ENCODE measurements around the gene AFAP1. TPM values are rescaled to one million over a fixed set of nuclear protein-coding genes. Genes with fewer than 3 reads are reported as not detected.

The AFAP1 gene
- polyA plus RNA-seq, 3 donors = not detected

- peaks cover 2 to 15% (median 7%) of the 10 kb centered on the region in 3 donors for H3K27me3 Mint-ChIP-seq (ENCODE audit: low read depth in 3 of 3)
- Histone ChIP-seq H3K4me2 (replicated peaks; ENCODE audit: extremely low read depth, low read length, poor library complexity, severe bottlenecking) (no peak overlapping the region), H3K9ac (ENCODE audit: insufficient read depth, low read length, poor library complexity, severe bottlenecking) (no peak overlapping the region), H3K4me1 (ENCODE audit: control insufficient read depth in 1 of 2, insufficient read depth in 2 of 2, low read length in 2 of 2) (no peaks in the 10 kb centered on the region), H3K27ac (ENCODE audit: low read depth in 1 of 2, low read length in 2 of 2) (no peak overlapping the region), H2AFZ (ENCODE audit: insufficient read depth, low read depth, low read length, poor library complexity, severe bottlenecking) (no peak overlapping the region), H3K27me3 (ENCODE audit: control insufficient read depth in 2 of 2, insufficient read depth in 2 of 2, low read length in 2 of 2) (no peaks in the 10 kb centered on the region), H3K4me3 (replicated peaks in 1 of 3; ENCODE audit: low read depth in 2 of 3, low read length in 3 of 3) (no peak overlapping the region), H3K36me3 (replicated peaks in 1 of 2; ENCODE audit: control insufficient read depth in 1 of 2, insufficient read depth in 2 of 2, low read length in 2 of 2) (no peaks in the 10 kb centered on the region), H4K20me1 (ENCODE audit: insufficient read depth, low read length) (no peaks in the 10 kb centered on the region), H3K79me2 (ENCODE audit: insufficient read depth, low read length) (no peaks in the 10 kb centered on the region), H3K9me3 (replicated peaks in 1 of 2; ENCODE audit: control insufficient read depth in 1 of 2, insufficient read depth in 1 of 2, low read length in 2 of 2) (no peaks in the 10 kb centered on the region)
- no peak for TF ChIP-seq CTCF (IDR thresholded peaks at IDR 0.05)
- H3K27ac Mint-ChIP-seq = no peak overlapping the region
- 90% methylated on average over 6 of the region's 6 CpGs for WGBS (ENCODE audit: insufficient coverage)
- intact Hi-C loops (cut with micrococcal nuclease) = no loop called here
- no peak overlapping the region for H3K4me3 Mint-ChIP-seq
- H3K9me3 Mint-ChIP-seq = peaks cover 0 to 2% (median 0%) of the 10 kb centered on the region in 7 donors
- H3K4me1 Mint-ChIP-seq = no peaks in the 10 kb centered on the region
- H3K36me3 Mint-ChIP-seq = peaks cover 0 to 30% of the 10 kb centered on the region in 2 donors
- no peak for DNase-seq
Measured at GRCh38 chr4:7817877-7818398, 121.7 kb downstream of the AFAP1 start.

- H3K4me3 Mint-ChIP-seq = no peak overlapping the region
- 94% methylated on average over 7 of the region's 7 CpGs for WGBS (ENCODE audit: insufficient coverage)
- no peaks in the 10 kb centered on the region for H3K27me3 ChIP-seq (ENCODE audit: control insufficient read depth in 2 of 2, insufficient read depth in 2 of 2, low read length in 2 of 2)
- H3K9ac ChIP-seq (ENCODE audit: insufficient read depth, low read length, poor library complexity, severe bottlenecking) = no peak overlapping the region
- no peak overlapping the region for H2AFZ ChIP-seq (ENCODE audit: insufficient read depth, low read depth, low read length, poor library complexity, severe bottlenecking)
- no peaks in the 10 kb centered on the region for H3K9me3 ChIP-seq (replicated peaks in 1 of 2; ENCODE audit: control insufficient read depth in 1 of 2, insufficient read depth in 1 of 2, low read length in 2 of 2)
- H3K4me1 Mint-ChIP-seq = no peaks in the 10 kb centered on the region
- H4K20me1 ChIP-seq (ENCODE audit: insufficient read depth, low read length) = no peaks in the 10 kb centered on the region
- H3K9me3 Mint-ChIP-seq = peaks cover 0 to 2% (median 0%) of the 10 kb centered on the region in 7 donors
- no peaks in the 10 kb centered on the region for H3K36me3 ChIP-seq (replicated peaks in 1 of 2; ENCODE audit: control insufficient read depth in 1 of 2, insufficient read depth in 2 of 2, low read length in 2 of 2)
- TF ChIP-seq CTCF (IDR thresholded peaks at IDR 0.05) = no peak
- H3K27ac Mint-ChIP-seq = no peak overlapping the region
- H3K36me3 Mint-ChIP-seq = peaks cover 0 to 34% of the 10 kb centered on the region in 2 donors
- no peak overlapping the region for H3K4me3 ChIP-seq (replicated peaks in 1 of 3; ENCODE audit: low read depth in 2 of 3, low read length in 3 of 3)
- H3K79me2 ChIP-seq (ENCODE audit: insufficient read depth, low read length) = no peaks in the 10 kb centered on the region
- H3K27me3 Mint-ChIP-seq (ENCODE audit: low read depth in 3 of 3) = peaks cover 3 to 17% (median 7%) of the 10 kb centered on the region in 3 donors
- H3K4me1 ChIP-seq (ENCODE audit: control insufficient read depth in 1 of 2, insufficient read depth in 2 of 2, low read length in 2 of 2) = no peaks in the 10 kb centered on the region
- no peak overlapping the region for H3K27ac ChIP-seq (ENCODE audit: low read depth in 1 of 2, low read length in 2 of 2)
- intact Hi-C loops (cut with micrococcal nuclease) = no loop called here
- H3K4me2 ChIP-seq (replicated peaks; ENCODE audit: extremely low read depth, low read length, poor library complexity, severe bottlenecking) = no peak overlapping the region
- no peak for DNase-seq
Measured at GRCh38 chr4:7816771-7817170, 122.9 kb downstream of the AFAP1 start.
